K562 (cell line): Measurements from ENCODE around the gene HSPA1L. TPM values are rescaled to one million over a fixed set of nuclear protein-coding genes. Genes with fewer than 3 reads are reported as not detected.

Experiments
- CLOCK ChIP-seq: fragments of 250-450 bp; sonication (Bioruptor Pico); IDR thresholded peaks from 2 replicates; pipeline ENCODE4 v1.4.0; 2020; ENCODE audit warnings: mild to moderate bottlenecking, moderate library complexity, borderline replicate concordance
- HNRNPUL1 ChIP-seq: fragments of 200-400 bp; formaldehyde crosslinking; IDR thresholded peaks from 2 replicates; pipeline ENCODE4 v1.6.1; 2017; ENCODE audit warnings: low read length
- KLF1 ChIP-seq: fragments of 450-650 bp; IDR thresholded peaks from 2 replicates; pipeline ENCODE4 v1.6.1; 2016; ENCODE audit warnings: missing genetic modification characterization, missing compliant biosample characterization
- MYC ChIP-seq, 2 experiments: fragments of 250-450 bp in 1 of 2; sonication (Bioruptor Pico) in 1 of 2; IDR thresholded peaks; 2 replicates each; pipeline versions ENCODE4 v1.5.1 to v1.6.1; 2012 to 2021; ENCODE audit warnings: low read depth in 2 of 2, borderline replicate concordance in 1 of 2, improper control_type of control experiment in 1 of 2, low read length in 1 of 2, mild to moderate bottlenecking in 1 of 2, moderate library complexity in 1 of 2
- PBX2 ChIP-seq, 2 experiments: IDR thresholded peaks in 1 of 2; conservative IDR thresholded peaks in 1 of 2; 2 replicates each; pipeline ENCODE4 v1.6.1; 2016; ENCODE audit warnings: low read depth in 2 of 2, mild to moderate bottlenecking in 1 of 2, missing compliant biosample characterization in 1 of 2, missing genetic modification characterization in 1 of 2, moderate library complexity in 1 of 2
- RAD51 ChIP-seq: fragments of 450-650 bp; IDR thresholded peaks from 2 replicates; pipeline ENCODE4 v1.7.1; 2016; ENCODE audit warnings: low read depth, mild to moderate bottlenecking, borderline replicate concordance
- polyA plus RNA-seq, 8 experiments: library from polyadenylated mRNA; depleted of rRNA in 4 of 8; stranded (reverse) in 5 of 8; unstranded in 3 of 8; fragments of >200 nt; fragmentation: Nextera tagmentation in 2 of 8; fragmentation: Illumina TruSeq in 1 of 8; extraction: Ambion mirVana in 2 of 8; extraction: Trizol in 1 of 8; gene quantifications; 2 replicates each; pipeline versions ENCODE4 v1.2.1 to v1.2.3, GENCODE V29; 2011 to 2014; ENCODE audit warnings: inconsistent platforms in 1 of 8, missing spikeins in 1 of 8
- total RNA-seq, 7 experiments: library from RNA; depleted of rRNA in 6 of 7; stranded (reverse); fragments of >200 nt in 6 of 7; fragmentation: Illumina TruSeq in 2 of 7; extraction: Trizol in 2 of 7; gene quantifications; 2 replicates each; pipeline versions ENCODE4 v1.2.1 to v1.2.3, GENCODE V29; 2011 to 2021; ENCODE audit warnings: low replicate concordance in 1 of 7
- TF ChIP-seq, protein P1 (sequence below): fragments of 200-600 bp; sonication (generic); IDR thresholded peaks from one replicate; pipeline ENCODE4 v1.6.1; 2012; ENCODE audit warnings: mild to moderate bottlenecking, low read depth, low read length, inconsistent platforms

The HSPA1L gene
- total and polyA plus RNA-seq, 9 of the 15 experiments (the other 6 are each of a cell fraction or from before 2014, with no cell fraction given): 0.14 to 2.1 (median 1.3) TPM

DNA sequence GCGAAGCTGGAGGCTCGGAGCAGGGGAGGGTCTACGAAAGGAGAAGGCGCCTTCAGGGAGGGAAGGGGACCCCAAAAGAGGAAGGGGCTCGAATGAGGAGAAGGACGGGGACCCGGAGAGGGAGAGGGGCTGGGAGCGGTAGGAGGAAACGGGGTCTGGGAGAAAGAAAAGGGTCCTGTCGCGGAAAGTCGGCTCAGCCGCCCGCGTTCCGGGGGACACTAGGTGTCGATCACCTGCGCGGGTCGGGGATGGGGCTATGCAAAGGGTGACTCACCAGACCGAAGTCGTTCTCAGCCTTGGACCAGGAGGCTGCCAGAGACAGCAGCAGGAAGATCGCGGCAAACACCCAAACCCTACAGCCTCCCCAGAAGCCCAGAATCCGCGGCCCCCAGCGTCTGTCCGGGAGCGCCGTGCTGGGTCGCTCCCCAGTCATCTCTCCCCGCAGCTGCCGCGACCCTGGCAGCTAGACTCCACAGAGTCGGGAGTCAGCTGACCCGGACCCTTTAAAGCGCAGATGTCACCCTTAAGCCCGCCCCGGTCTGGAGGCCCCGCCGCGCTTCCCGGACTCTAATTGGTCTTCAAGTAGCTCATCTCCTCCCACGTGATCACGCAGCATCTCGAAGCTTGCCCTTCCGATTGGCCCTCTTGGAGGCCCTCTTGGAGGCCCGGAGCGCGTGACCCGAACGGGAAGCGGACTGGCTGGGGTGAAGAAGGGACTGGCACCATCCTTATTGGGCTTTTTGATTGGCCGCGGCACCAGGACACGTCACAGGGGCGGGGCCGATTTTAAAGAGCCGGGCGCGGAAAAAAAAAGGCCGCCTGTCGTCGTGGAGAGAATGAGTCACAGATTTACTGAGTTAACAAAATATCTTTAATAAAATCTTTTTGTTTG lies 47.5 kb upstream of the HSPA1L start, which contains the start of gene NEU1 (continued):
- TF ChIP-seq PBX2 (CRISPR knock-in tag; IDR thresholded peaks at IDR 0.05; ENCODE audit: low read depth) (no peak), PBX2 (tag; conservative IDR thresholded peaks at IDR 0.05; ENCODE audit: low read depth) (peak; percentile 78), HNRNPUL1 (no peak), CLOCK (CRISPR knock-in tag) (0 out of 2 replicates have a peak, but pooled peaks have one; percentile 5), MYC (IDR thresholded peaks at IDR 0.05; ENCODE audit: low read depth, low read length) (peak; percentile 86), MYC (CRISPR knock-in tag; IDR thresholded peaks at IDR 0.05; ENCODE audit: borderline replicate concordance, low read depth) (peak; percentile 86; the same call in 1 of the 2 replicates), KLF1 (tag) (no peak), RAD51 (peak; percentile 99)
- TF ChIP-seq, protein P1, sequence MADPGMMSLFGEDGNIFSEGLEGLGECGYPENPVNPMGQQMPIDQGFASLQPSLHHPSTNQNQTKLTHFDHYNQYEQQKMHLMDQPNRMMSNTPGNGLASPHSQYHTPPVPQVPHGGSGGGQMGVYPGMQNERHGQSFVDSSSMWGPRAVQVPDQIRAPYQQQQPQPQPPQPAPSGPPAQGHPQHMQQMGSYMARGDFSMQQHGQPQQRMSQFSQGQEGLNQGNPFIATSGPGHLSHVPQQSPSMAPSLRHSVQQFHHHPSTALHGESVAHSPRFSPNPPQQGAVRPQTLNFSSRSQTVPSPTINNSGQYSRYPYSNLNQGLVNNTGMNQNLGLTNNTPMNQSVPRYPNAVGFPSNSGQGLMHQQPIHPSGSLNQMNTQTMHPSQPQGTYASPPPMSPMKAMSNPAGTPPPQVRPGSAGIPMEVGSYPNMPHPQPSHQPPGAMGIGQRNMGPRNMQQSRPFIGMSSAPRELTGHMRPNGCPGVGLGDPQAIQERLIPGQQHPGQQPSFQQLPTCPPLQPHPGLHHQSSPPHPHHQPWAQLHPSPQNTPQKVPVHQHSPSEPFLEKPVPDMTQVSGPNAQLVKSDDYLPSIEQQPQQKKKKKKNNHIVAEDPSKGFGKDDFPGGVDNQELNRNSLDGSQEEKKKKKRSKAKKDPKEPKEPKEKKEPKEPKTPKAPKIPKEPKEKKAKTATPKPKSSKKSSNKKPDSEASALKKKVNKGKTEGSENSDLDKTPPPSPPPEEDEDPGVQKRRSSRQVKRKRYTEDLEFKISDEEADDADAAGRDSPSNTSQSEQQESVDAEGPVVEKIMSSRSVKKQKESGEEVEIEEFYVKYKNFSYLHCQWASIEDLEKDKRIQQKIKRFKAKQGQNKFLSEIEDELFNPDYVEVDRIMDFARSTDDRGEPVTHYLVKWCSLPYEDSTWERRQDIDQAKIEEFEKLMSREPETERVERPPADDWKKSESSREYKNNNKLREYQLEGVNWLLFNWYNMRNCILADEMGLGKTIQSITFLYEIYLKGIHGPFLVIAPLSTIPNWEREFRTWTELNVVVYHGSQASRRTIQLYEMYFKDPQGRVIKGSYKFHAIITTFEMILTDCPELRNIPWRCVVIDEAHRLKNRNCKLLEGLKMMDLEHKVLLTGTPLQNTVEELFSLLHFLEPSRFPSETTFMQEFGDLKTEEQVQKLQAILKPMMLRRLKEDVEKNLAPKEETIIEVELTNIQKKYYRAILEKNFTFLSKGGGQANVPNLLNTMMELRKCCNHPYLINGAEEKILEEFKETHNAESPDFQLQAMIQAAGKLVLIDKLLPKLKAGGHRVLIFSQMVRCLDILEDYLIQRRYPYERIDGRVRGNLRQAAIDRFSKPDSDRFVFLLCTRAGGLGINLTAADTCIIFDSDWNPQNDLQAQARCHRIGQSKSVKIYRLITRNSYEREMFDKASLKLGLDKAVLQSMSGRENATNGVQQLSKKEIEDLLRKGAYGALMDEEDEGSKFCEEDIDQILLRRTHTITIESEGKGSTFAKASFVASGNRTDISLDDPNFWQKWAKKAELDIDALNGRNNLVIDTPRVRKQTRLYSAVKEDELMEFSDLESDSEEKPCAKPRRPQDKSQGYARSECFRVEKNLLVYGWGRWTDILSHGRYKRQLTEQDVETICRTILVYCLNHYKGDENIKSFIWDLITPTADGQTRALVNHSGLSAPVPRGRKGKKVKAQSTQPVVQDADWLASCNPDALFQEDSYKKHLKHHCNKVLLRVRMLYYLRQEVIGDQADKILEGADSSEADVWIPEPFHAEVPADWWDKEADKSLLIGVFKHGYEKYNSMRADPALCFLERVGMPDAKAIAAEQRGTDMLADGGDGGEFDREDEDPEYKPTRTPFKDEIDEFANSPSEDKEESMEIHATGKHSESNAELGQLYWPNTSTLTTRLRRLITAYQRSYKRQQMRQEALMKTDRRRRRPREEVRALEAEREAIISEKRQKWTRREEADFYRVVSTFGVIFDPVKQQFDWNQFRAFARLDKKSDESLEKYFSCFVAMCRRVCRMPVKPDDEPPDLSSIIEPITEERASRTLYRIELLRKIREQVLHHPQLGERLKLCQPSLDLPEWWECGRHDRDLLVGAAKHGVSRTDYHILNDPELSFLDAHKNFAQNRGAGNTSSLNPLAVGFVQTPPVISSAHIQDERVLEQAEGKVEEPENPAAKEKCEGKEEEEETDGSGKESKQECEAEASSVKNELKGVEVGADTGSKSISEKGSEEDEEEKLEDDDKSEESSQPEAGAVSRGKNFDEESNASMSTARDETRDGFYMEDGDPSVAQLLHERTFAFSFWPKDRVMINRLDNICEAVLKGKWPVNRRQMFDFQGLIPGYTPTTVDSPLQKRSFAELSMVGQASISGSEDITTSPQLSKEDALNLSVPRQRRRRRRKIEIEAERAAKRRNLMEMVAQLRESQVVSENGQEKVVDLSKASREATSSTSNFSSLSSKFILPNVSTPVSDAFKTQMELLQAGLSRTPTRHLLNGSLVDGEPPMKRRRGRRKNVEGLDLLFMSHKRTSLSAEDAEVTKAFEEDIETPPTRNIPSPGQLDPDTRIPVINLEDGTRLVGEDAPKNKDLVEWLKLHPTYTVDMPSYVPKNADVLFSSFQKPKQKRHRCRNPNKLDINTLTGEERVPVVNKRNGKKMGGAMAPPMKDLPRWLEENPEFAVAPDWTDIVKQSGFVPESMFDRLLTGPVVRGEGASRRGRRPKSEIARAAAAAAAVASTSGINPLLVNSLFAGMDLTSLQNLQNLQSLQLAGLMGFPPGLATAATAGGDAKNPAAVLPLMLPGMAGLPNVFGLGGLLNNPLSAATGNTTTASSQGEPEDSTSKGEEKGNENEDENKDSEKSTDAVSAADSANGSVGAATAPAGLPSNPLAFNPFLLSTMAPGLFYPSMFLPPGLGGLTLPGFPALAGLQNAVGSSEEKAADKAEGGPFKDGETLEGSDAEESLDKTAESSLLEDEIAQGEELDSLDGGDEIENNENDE: no peak
